ENCODE results near the gene TPCN1.

The TPCN1 gene

GRCh38 chr12:113221181-113221996, at the start of gene TPCN1:
TSS of gene TPCN1 (plus strand) at chr12:113221464. CDS start at chr12:113226853, 5,389 bp downstream.
- peak within 1 kb of the TSS; percentile 83 for H3K4me3 ChIP-seq (ENCODE audit: low read depth, low read length)

GRCh38 chr12:113171543-113171942, 49.7 kb upstream of the TPCN1 start:
- no peak overlapping the region for H3K4me3 ChIP-seq (ENCODE audit: low read depth, low read length)

DNA sequence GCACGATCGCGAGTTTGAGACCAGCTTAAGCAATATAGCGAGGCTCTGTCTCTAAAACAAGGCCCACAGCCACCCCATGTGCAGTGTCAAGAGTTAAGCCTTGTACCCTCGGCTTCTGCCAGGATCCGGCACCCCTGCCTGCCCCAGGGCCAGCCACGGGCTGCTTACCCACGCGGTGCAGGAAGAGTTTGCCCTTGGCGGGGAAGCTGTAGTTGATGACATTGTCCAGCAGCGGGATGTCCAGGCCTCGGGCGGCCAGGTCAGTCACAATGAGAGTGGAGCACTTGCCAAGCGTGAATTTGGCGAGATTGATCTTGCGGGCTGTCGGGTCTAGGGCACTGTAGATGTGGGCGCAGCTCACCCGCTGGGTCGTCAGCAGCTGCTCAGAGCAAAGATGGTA, 49.1 kb upstream of the TPCN1 start:
- H3K4me3 ChIP-seq (ENCODE audit: low read depth, low read length), result no peak overlapping the region

- no peak overlapping the region for H3K4me3 ChIP-seq (ENCODE audit: low read depth, low read length)
Observed at GRCh38 chr12:113173081-113173698, 48.1 kb upstream of the TPCN1 start.

DNA sequence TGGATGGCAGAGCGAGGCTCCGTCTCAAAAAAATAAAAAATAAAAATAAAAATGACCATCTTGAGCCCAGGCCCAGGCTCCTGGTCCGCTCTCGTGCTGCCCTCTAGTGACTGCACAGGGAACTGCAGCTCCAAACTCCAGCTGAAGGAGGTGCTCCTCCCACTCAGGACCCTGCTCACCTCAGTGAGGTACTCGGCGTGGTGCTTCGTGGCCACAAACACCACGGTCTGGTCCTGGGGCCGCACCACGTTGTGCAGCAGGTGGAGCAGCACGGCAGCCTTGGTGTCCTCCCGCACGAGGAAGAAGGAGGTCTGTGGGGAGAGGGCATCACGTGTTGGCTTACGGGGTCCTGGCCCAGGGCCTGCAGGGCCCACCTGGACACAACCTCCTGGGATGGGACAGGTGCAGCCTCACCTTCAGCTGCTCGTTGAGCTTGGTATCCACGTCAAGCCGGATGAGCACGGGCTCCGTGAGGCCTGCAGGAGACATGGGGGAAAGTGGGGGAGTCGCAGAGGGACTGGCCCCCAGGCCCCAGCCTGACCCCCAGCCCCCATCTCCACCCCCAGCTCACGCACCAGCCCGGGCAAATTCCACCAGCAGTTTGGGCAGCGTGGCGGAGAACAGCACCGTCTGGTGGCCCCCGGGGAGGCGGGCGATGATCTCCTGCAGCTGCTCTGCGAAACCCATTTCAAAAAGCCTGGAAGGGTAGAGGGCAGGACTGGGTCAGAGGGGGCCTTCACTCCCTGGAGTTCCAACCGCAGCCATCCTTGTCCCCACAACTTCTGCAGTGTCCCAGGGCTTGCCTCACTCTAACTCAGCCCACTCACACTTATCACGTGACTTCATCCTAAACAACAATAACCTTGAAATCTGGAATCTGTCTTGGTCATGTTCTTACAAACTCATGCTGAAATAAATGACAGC, 46.5 kb upstream of the TPCN1 start:
- no peak overlapping the region for H3K4me3 ChIP-seq (ENCODE audit: low read depth, low read length)

- no peak overlapping the region for H3K4me3 ChIP-seq (ENCODE audit: low read depth, low read length)
Observed at GRCh38 chr12:113179023-113179422, 42.2 kb upstream of the TPCN1 start.

- no peak overlapping the region for H3K4me3 ChIP-seq (ENCODE audit: low read depth, low read length)
Observed at GRCh38 chr12:113180333-113180732, 40.9 kb upstream of the TPCN1 start.

DNA sequence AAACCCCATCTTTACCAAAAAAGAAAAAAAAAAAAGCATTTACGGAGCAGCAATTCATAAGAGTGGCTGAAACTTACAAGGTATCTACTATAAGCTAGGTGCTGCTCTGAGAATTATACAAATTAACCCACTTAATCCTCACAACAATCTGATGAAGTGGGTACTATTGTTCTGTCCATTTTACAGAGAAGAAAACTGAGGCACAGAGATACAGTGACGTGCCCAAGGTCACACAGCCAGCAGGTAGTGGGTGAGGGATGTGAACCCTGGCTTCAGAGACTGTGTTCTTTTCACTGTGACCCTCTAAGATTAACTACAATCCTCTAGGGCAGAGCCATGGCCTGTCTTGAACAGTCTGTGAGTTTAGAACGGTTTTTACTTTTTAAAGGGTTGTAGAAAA, 39.3 kb upstream of the TPCN1 start:
- no peak overlapping the region for H3K4me3 ChIP-seq (ENCODE audit: low read depth, low read length)

DNA sequence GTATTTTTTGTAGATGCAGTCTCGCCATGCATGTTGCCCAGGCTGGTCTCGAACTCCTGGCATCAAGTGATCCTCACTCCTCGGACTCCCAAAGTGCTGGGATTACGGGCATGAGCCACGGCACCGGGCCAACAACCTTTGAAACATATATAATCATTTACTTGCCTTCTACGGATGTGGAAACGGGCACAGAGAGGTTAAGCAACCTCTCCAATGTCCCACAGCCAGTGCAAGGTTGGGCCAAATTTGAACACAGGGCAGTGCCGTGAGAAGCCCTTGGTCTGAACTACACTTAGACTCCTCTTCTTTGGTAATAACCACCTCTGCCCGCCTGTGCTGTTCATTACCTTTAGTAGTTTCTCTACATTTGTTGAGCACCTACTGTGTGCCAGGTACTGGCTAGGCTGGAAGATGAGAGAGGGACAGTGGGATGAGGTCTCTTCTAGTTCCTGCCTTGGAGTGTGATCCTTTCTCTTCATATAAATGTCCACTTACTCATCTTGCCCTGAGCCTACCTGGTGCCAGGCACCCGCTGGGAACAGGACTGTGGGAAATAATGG, 38.2 kb upstream of the TPCN1 start:
- no peak overlapping the region for H3K4me3 ChIP-seq (ENCODE audit: low read depth, low read length)

DNA sequence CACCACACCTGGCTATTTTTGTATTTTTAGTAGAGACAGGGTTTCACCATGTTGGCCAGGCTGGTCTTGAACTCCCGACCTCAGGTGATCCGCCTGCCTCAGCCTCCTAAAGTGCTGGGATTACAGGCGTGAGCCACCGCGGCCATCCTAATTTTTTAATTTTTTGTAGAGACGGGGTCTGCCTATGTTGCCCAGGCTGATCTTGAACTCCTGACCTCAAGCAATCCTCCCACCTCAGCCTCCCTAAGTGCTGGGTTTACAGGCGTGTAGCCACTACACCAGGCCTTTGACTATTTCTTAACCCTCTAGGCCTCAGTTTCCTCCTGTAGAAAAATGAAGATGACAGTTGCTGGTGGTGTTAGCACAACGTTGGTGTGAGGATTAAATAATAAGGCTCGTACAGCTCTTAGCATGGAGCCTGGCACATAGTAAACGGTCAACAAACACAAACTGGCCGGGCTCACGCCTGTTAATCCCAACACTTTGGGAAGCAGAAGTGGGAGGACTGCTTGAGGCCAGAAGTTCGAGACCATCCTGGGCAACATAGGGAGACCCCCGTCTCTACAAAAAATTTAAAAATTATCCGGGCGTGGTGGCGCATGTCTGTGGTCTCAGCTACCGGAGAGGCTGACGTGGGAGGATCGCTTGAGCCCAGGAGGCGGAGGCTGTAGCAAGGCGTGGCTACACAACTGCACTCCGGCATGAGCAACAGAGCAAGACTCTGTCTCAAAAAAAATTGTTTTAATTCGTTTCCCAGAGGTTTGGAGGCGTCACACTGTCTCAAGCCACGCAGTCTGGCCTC, 37.0 kb upstream of the TPCN1 start:
- peak overlapping the region; percentile 92 for H3K4me3 ChIP-seq (ENCODE audit: low read depth, low read length)

DNA sequence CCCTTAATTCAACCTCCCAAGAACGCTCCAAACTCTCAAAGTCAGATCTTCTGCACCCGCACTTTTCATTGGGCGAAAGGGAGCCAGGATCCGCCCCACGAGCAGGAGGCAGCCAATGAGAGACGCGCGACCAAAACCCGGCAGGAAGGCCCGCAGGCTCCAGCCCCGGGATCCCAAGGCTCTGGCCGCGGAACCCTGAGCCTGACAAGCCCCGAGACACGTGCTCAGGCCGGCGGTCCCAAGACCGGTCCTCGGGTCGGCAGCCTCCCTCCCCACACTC, 36.4 kb upstream of the TPCN1 start:
- peak overlapping the region; percentile 92 for H3K4me3 ChIP-seq (ENCODE audit: low read depth, low read length)

DNA sequence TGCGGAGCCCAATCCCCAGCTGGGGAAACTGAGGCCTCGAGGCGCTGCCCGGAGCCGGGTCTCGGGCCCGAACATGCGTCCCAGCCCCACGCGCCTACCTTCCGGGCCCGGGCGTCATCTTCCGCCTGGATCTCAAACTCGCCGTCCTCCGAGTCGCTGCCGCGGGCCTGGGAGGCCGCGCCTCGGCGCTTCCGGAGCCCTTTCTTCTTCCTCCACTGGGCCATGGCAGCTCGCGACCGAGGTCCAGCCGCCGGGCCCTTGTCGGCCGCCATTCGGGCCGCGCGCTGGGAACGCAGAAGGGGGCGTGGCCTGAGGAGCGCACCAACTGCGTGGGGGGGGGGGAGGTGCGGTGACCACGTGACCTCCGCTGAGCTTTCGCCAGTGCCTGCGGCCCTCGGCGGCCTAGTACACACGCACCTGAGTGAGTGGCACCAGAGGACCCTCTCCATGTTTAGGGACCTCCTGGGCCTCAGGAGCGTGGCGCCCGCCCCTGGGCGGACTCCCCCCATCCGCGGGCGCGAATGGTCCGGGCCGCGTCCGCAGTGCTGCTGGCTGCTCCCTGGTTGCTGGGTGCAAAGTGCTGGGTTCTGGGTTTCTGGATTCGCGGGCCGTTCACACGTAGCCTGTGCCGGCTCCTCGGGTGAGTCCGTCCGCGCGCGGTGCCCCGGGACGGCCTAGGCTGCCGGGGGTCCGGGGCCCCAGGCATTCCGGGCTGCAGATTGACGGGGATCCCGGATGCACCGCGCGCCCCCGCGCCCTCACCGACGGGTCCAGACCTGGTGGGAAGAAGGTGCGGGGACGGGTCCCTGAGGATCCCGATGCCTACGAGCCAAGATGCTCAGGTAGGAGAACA, 35.9 kb upstream of the TPCN1 start, which contains the start of the genes DDX54 and RITA1:
Gene DDX54, minus strand, starts transcription at position 299 of the 853 bp plus-strand sequence. Its CDS starts 27 bp downstream, at position 272.
Gene RITA1, plus strand, starts transcription at position 542 of the 853 bp plus-strand sequence. CDS start 1,026 bp downstream, outside the sequence.
- H3K4me3 ChIP-seq (ENCODE audit: low read depth, low read length), result peak within 1 kb of the TSS; percentile 92

- peak overlapping the region; percentile 92 for H3K4me3 ChIP-seq (ENCODE audit: low read depth, low read length)
Observed at GRCh38 chr12:113186033-113186365, 35.3 kb upstream of the TPCN1 start.

- H3K4me3 ChIP-seq (ENCODE audit: low read depth, low read length), result no peak overlapping the region
Observed at GRCh38 chr12:113186666-113187325, 34.5 kb upstream of the TPCN1 start.

DNA sequence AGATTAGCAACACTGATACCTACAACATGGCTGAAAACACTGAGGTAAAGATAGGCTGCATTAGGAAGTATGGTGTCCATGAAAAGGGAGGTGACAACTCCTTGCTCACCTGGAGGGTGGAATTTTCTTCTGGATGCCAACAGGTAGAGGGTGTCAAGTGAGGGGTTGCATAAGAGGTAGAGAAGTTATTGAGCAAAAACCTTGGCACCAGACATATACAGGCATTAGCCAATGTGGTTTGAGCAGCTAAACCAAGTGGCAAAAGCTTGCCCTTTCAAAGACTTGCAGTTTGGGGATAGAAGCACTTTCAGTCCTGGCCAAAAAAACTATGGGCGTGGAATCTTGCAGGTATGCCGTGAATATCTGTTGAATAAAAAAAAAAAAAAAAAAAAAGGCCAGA, 31.9 kb upstream of the TPCN1 start:
- H3K4me3 ChIP-seq (ENCODE audit: low read depth, low read length), result no peak overlapping the region

DNA sequence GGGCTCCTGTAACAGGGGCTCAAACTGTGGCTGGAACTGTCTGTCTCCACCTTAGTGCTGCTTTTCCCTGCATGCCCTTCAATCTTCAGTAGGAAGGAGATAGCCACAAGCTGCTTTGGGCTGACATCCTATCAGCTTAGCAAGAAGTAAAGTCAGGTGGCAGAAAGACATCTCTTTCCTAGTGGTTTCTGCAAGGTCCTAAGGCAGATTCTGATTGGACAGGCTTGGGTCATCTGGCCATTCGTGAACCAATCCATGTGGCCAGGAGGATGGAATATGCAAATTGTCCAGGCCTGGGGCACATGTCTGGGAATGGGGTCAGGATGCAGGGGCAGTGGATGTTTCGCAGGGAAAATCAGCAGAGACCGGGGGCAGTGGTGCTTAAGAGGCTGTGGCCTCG, 30.5 kb upstream of the TPCN1 start:
- H3K4me3 ChIP-seq (ENCODE audit: low read depth, low read length), result no peak overlapping the region

DNA sequence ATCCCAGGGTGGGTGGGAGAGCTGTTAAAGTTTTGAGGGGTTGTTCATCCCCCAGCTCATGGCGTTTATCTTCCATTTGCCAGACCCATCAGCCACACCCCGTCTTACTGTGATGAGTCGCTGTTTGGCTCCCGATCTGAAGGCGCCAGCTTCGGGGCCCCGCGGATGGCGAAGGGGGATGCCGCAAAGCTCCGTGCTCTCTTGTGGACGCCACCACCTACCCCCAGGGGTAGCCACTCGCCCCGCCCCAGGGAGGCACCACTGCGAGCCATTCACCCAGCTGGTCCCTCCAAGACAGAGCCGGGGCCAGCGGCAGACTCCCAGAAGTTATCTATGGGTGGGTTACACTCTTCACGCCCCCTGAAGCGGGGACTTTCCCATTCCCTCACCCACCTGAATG, 30.0 kb upstream of the TPCN1 start:
- no peak overlapping the region for H3K4me3 ChIP-seq (ENCODE audit: low read depth, low read length)

GRCh38 chr12:113194971-113195391, 26.3 kb upstream of the TPCN1 start:
- H3K4me3 ChIP-seq (ENCODE audit: low read depth, low read length), result no peak overlapping the region

- H3K4me3 ChIP-seq (ENCODE audit: low read depth, low read length), result no peak overlapping the region
Observed at GRCh38 chr12:113195598-113195997, 25.7 kb upstream of the TPCN1 start.

All from iPS-11a (cell line).